LNCaP clone FGC (cell line): ENCODE results near the gene MXD1.
A peak's percentile ranks its signal among the peaks of the same experiment; 100 is the strongest.

Source experiments
- DNase-seq: peaks from one replicate; pipeline ENCODE4 v3.0.0-alpha.2; 2011; ENCODE audit warnings: low read depth
- H3K4me3 ChIP-seq: 2 replicates; pipeline ENCODE4 v1.5.1; 2011; ENCODE audit warnings: mild to moderate bottlenecking, low read depth, low read length, control low read depth
- CTCF ChIP-seq: IDR thresholded peaks from 2 replicates; pipeline ENCODE4 v1.5.1; 2012; ENCODE audit warnings: mild to moderate bottlenecking; ENCODE audit not compliant: control insufficient read depth, insufficient read depth; ENCODE audit errors: extremely low read depth

The MXD1 gene

GRCh38 chr2:69979902-69980807 is 65.2 kb downstream of the MXD1 start:
- TF ChIP-seq CTCF: no peak
- no peak overlapping the region for H3K4me3 ChIP-seq
- peak; percentile 37 for DNase-seq

- no peak for TF ChIP-seq CTCF
- H3K4me3 ChIP-seq: no peak overlapping the region
- no peak for DNase-seq
Measured at GRCh38 chr2:69983392-69983966, 68.6 kb downstream of the MXD1 start.

GRCh38 chr2:69985216-69985615 is 70.3 kb downstream of the MXD1 start:
- DNase-seq: no peak
- no peak for TF ChIP-seq CTCF
- no peak overlapping the region for H3K4me3 ChIP-seq

GRCh38 chr2:69985688-69986087 is 70.8 kb downstream of the MXD1 start:
- H3K4me3 ChIP-seq: no peak overlapping the region
- no peak for DNase-seq
- TF ChIP-seq CTCF: no peak

GRCh38 chr2:69986691-69987090 is 71.8 kb downstream of the MXD1 start:
- no peak for TF ChIP-seq CTCF
- DNase-seq: no peak
- H3K4me3 ChIP-seq: no peak overlapping the region

- no peak overlapping the region for H3K4me3 ChIP-seq
- no peak for TF ChIP-seq CTCF
- DNase-seq: no peak
Measured at GRCh38 chr2:69988086-69988635, 73.3 kb downstream of the MXD1 start.
